Stimulated activated CD4-positive, alpha-beta T cell treated with anti-CD3 and anti-CD28 coated beads, TNF-alpha, amount 100 ng/mL, for 4 hours (primary cell): ENCODE results near the gene UBE2D2.
"Not testable (repeated sequence)": the region's sequence is repeated elsewhere in the genome, so short reads cannot be mapped to it uniquely, and the experiment has no call there.

ENCODE experiments used
- DNase-seq, 3 experiments: peaks; one replicate each; pipeline ENCODE4 v3.0.0-alpha.2; 2020; ENCODE audit warnings: low read depth in 3 of 3

The UBE2D2 gene

GRCh38 chr5:139549162-139549894, 11.8 kb upstream of the UBE2D2 start:
- DNase-seq: no peak

GRCh38 chr5:139550051-139550872, 10.9 kb upstream of the UBE2D2 start:
- DNase-seq: not testable (repeated sequence)

GRCh38 chr5:139551191-139551889, 9.8 kb upstream of the UBE2D2 start:
- DNase-seq: no peak

- DNase-seq: no peak
These were observed 8.1 kb upstream of the UBE2D2 start for GRCh38 chr5:139552893-139553575.

- no peak for DNase-seq
These were observed 6.9 kb upstream of the UBE2D2 start for GRCh38 chr5:139554264-139554663.

DNA sequence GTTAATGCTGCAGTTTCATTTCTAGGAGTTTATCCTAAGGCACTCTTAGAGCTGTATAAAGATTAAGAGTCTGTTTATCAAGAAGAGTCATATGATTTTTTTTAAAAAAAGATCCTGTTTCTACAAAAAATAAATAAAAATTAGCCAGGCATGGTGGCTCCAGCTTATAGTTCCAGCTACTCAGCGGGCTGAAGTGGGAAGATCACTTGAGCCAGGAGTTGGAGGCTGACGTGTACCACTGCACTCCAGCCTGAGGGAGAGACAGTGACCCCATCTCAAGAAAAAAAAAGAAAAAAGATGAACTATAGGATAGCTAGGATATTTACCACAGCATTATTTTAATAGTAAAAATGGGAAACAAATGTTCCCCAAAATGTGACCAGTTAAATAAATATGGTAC, 3.3 kb upstream of the UBE2D2 start:
- no peak for DNase-seq

DNA sequence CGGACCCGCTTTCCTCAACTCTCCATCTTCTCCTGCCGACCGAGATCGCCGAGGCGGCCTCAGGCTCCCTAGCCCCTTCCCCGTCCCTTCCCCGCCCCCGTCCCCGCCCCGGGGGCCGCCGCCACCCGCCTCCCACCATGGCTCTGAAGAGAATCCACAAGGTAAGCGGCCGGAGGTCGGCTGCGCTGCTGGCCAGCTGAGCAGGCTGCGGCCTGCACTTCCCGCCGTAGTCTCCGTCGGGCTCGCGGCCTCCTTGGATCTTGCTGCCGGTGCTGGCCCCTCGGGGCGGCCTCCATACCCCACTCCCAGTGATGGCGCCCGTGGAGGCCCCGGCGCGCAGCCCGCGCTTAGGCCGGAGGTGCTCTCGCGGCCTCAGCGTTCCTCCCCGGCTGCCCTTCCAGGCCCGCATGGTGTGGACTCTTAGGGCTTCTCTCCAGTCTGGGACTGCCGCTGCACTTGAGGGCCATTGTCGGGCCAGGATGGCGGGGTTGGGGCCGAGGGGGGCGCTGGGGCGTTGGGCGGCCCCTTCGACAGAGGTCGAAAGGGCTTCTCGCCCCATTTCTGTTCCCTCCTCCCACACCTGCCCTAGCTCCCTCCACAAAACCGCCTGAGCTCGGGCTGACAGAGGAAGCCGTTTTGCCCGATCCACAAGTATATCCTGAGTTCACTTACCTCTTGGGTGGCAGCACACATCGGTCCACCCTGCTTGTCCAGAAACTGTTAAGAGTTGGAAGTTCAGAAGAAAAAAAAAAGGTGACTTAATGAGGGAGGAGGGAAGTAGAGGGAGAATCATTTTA, 714 bp downstream of the UBE2D2 start:
- DNase-seq: peak in 2 of 3 experiments; percentile 39 to 53

- DNase-seq: no peak
These were observed 1.7 kb downstream of the UBE2D2 start for GRCh38 chr5:139562847-139563246.

- DNase-seq: no peak
These were observed 4.5 kb downstream of the UBE2D2 start for GRCh38 chr5:139565411-139566305.

DNA sequence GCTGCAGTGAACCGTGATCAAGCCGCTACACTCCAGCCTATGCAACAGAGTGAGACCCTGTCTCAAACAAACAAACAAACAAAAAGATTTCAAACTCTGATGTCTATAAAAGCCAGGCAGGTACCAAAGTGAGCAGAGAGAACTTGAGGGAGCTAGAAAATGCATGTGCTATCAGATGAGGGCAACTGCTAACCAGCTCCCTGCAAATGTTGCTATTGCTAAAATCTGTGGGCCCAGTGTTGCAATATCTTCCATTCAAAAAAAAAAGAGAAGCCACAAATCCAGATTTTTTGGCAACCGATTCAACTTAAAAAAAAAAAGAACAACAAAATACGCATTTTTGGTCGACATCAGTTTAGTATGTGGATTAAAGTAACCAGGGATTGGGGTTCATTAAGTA, 5.5 kb downstream of the UBE2D2 start:
- no peak for DNase-seq

- no peak for DNase-seq
These were observed 8.3 kb downstream of the UBE2D2 start for GRCh38 chr5:139569270-139569955.

DNA sequence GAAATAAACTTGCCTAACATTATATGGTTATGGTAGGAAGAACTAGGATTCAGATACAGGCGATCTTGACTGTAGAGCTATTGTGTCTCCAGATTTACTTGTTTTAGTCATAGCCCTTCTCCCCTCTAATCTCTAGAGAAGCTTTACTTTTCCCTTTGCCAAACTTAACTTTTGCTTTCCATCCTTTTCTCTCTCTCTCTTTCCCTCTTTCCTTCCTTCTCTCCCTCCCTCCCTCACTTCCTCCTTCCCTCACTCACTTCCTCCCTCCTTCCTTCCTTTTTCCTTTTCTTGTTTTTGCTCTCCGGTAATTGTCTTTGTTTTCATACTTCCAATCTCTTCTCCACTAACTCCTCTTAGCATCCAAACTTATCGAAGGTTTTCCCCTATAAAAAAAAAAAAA, 10.4 kb downstream of the UBE2D2 start:
- no peak for DNase-seq

DNA sequence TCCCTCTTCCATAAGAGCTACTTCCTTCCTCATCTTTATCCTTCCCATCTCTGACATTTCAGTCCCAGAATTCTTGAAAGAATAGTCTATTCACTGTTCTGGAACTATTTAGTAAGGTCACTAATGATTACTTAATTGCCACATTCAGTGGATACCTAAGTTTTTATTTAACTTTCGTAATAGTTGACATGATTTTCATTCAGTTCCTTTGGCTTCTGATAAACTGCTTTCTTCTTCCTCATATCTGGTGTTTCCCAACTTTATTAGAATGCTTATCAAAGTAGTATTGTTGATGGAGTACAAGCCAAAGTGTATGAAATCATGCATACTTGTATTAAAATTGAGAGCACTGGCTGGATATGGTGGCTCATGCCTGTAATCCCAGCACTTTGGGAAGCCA, 10.8 kb downstream of the UBE2D2 start:
- DNase-seq: no peak

DNA sequence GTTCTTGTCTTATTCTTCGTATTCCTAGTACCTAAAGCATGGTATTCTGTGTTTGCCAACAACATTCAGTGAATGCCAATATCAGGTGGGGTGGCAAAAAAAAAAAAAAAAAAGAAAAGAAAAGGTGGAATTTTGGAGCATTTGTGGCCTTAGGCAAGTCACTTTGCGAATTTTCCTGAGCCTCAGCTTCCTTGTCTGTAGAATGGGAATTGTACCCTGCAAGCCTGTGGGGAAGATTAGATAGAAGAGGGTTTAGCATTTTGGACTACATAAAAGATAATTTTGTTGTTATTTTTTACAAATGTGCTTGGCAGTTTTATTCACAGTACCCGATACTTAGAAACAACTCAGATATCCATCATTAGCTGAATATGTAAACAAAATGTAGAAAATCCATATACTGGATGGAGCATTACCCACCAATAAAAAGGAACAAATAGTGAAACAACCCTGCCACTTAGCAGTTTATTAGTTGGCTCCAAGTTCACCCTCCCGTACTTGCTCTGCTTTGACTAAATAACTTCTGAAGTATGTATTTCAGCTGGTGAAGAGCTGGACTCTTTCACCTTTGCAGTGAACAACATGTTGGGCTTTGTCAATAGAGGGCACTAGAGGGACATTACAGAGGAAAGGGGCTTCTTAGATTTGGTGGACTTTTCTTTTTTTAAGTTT, 13.6 kb downstream of the UBE2D2 start:
- DNase-seq: no peak

GRCh38 chr5:139575313-139575646, 14.1 kb downstream of the UBE2D2 start:
- DNase-seq: no peak

GRCh38 chr5:139575751-139576150, 14.6 kb downstream of the UBE2D2 start:
- no peak for DNase-seq

GRCh38 chr5:139577689-139578290, 16.7 kb downstream of the UBE2D2 start:
- no peak for DNase-seq

DNA sequence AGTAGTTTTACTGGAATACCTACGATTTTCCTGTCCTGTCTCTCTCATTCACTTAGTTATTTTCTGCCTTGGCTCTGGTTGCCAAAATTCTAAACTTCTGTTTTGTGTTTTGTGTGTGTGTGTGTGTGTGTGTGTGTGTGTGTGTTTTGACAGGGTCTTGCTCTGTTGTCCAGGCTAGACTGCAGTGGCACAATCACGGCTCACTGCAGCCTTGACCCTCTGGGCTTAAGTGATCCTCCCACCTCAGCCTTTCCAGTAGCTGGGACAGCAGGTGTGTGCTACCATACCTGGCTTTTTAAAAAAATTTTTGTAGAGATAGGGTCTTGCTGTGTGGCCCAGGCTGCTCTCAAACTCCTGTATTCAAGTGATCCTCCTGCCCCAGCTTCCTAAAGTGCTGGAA, 17.2 kb downstream of the UBE2D2 start:
- no peak for DNase-seq

DNA sequence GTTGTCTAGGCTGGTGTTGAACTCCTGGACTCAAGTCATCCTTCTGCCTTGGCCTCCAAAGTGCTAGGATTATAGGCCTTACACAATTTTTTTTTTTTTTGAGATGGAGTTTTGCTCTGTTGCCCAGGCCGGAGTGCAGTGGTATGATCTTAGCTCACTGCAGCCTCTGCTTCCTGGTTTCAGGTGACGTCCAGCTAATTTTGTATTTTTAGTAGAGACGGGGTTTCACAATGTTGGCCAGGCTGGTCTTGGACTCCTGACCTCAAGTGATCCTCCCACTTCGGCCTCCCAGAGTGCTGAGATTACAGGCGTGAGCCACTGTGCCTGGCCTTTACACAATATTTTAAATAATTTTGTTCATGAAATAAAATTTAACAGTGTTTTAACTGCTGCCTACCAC, 21.0 kb downstream of the UBE2D2 start:
- not testable (repeated sequence) for DNase-seq
